Activated CD8-positive, alpha-beta T cell treated with anti-CD3 and anti-CD28 coated beads for 36 hours (primary cell): Measurements from ENCODE around the gene NXPH1. TPM values are rescaled to one million over a fixed set of nuclear protein-coding genes. Genes with fewer than 3 reads are reported as not detected.

Experiments used
- ATAC-seq: fragments of 200-7000 bp; cut with Tn5 transposase; one replicate; pipeline ENCODE4 v1.10.0; 2021; ENCODE audit warnings: mild to moderate bottlenecking, moderate library complexity
- CTCF ChIA-PET: fragments of 350-600 bp; sonication (Branson Sonifier 250); formaldehyde crosslinking; loops from one replicate; lab custom pipeline; 2021; ENCODE audit warnings: antibody characterized with exemption; lab: Charles Lee
- POLR2A ChIA-PET: fragments of 350-600 bp; sonication (Branson Sonifier 250); formaldehyde crosslinking; loops from one replicate; lab custom pipeline; 2021; ENCODE audit warnings: antibody characterized with exemption; lab: Charles Lee
- DNase-seq: peaks from one replicate; pipeline ENCODE4 v3.0.0-alpha.2; 2020
- H3K27ac Mint-ChIP-seq: one replicate; pipeline ENCODE4 v1.8.0; 2021; ENCODE audit warnings: mild to moderate bottlenecking, mixed read lengths
- H3K27me3 Mint-ChIP-seq: one replicate; pipeline ENCODE4 v1.8.0; 2021; ENCODE audit warnings: mixed read lengths
- H3K36me3 Mint-ChIP-seq: one replicate; pipeline ENCODE4 v1.8.0; 2021; ENCODE audit warnings: low read depth, mixed read lengths
- H3K4me1 Mint-ChIP-seq: one replicate; pipeline ENCODE4 v1.8.0; 2021; ENCODE audit warnings: low read depth, mixed read lengths
- H3K4me3 Mint-ChIP-seq: one replicate; pipeline ENCODE4 v1.8.0; 2021; ENCODE audit warnings: mild to moderate bottlenecking, moderate library complexity, mixed read lengths
- H3K9me3 Mint-ChIP-seq: one replicate; pipeline ENCODE4 v1.8.0; 2021; ENCODE audit warnings: mixed read lengths
- CTCF ChIP-seq: fragments of 200-600 bp; IDR thresholded peaks from one replicate; pipeline ENCODE4 v1.8.0; 2022; ENCODE audit warnings: antibody characterized with exemption, mild to moderate bottlenecking
- intact Hi-C: fragments of 100-400 bp; cut with micrococcal nuclease; formaldehyde crosslinking; loops from one replicate; pipeline ENCODE4 v1.10.0; 2022
- total RNA-seq, 2 experiments: library from RNA; stranded (reverse); gene quantifications; one replicate each; pipeline ENCODE4 v1.2.3, GENCODE V29; 2021

NXPH1 gene
- total RNA-seq, 2 experiments from 2014 or later, result not detected

- no peak for DNase-seq
- no peak for TF ChIP-seq CTCF
- Mint-ChIP-seq H3K36me3 (no peaks in the 10 kb centered on the region), H3K27ac (no peak overlapping the region), H3K9me3 (no peaks in the 10 kb centered on the region), H3K4me1 (no peaks in the 10 kb centered on the region), H3K4me3 (no peak overlapping the region), H3K27me3 (no peaks in the 10 kb centered on the region)
- ChIA-PET CTCF (no interaction called here), POLR2A (no interaction called here)
- intact Hi-C loops, result no loop called here
- no peak for ATAC-seq
These were observed 251.0 kb downstream of the NXPH1 start for GRCh38 chr7:8684426-8684825.

GRCh38 chr7:8699875-8700624, 266.6 kb downstream of the NXPH1 start:
- Mint-ChIP-seq H3K27ac (no peak overlapping the region), H3K4me1 (no peaks in the 10 kb centered on the region), H3K9me3 (peaks cover 2% of the 10 kb centered on the region), H3K36me3 (no peaks in the 10 kb centered on the region), H3K4me3 (no peak overlapping the region), H3K27me3 (no peaks in the 10 kb centered on the region)
- no peak for TF ChIP-seq CTCF
- DNase-seq (no peak), ATAC-seq (no peak)
- intact Hi-C loops, result no loop called here
- CTCF ChIA-PET, result interaction anchor here (1.2 kb wide), 1 partner anchor 24 kb away, joined by 3 read pairs; no protein-coding TSS in a partner anchor
- POLR2A ChIA-PET, result no interaction called here

- DNase-seq (no peak), ATAC-seq (no peak)
- no peak overlapping the region for H3K27ac Mint-ChIP-seq
- no peaks in the 10 kb centered on the region for H3K27me3 Mint-ChIP-seq
- H3K4me3 Mint-ChIP-seq, result no peak overlapping the region
- CTCF ChIA-PET, result no interaction called here
- no peaks in the 10 kb centered on the region for H3K36me3 Mint-ChIP-seq
- H3K9me3 Mint-ChIP-seq, result peaks cover 2% of the 10 kb centered on the region
- no peaks in the 10 kb centered on the region for H3K4me1 Mint-ChIP-seq
- POLR2A ChIA-PET, result no interaction called here
- TF ChIP-seq CTCF, result no peak
- intact Hi-C loops, result no loop called here
These were observed 269.4 kb downstream of the NXPH1 start for GRCh38 chr7:8702807-8703206.

- CTCF ChIA-PET, result no interaction called here
- H3K4me1 Mint-ChIP-seq, result no peaks in the 10 kb centered on the region
- no peaks in the 10 kb centered on the region for H3K27me3 Mint-ChIP-seq
- no peak for TF ChIP-seq CTCF
- intact Hi-C loops, result no loop called here
- H3K27ac Mint-ChIP-seq, result no peak overlapping the region
- H3K4me3 Mint-ChIP-seq, result no peak overlapping the region
- H3K36me3 Mint-ChIP-seq, result no peaks in the 10 kb centered on the region
- H3K9me3 Mint-ChIP-seq, result no peaks in the 10 kb centered on the region
- ATAC-seq (no peak), DNase-seq (no peak)
- POLR2A ChIA-PET, result no interaction called here
These were observed 276.7 kb downstream of the NXPH1 start for GRCh38 chr7:8710124-8710523.

- Mint-ChIP-seq H3K27me3 (no peaks in the 10 kb centered on the region), H3K36me3 (no peaks in the 10 kb centered on the region), H3K4me3 (no peak overlapping the region), H3K4me1 (no peaks in the 10 kb centered on the region), H3K27ac (no peak overlapping the region), H3K9me3 (no peaks in the 10 kb centered on the region)
- ATAC-seq (no peak), DNase-seq (no peak)
- TF ChIP-seq CTCF, result no peak
- POLR2A ChIA-PET, result no interaction called here
- CTCF ChIA-PET, result interaction anchor here (0.6 kb wide), 1 partner anchor 19 kb away, joined by 3 read pairs; no protein-coding TSS in a partner anchor
- intact Hi-C loops, result no loop called here
These were observed 281.4 kb downstream of the NXPH1 start for GRCh38 chr7:8714791-8715190.
